Smooth muscle cell (in vitro differentiated cells): Measurements from ENCODE around the gene CDAN1. TPM values are rescaled to one million over a fixed set of nuclear protein-coding genes. Genes with fewer than 3 reads are reported as not detected.

Experiments
- DNase-seq: peaks from one replicate; lab custom pipeline; 2025; ENCODE audit not compliant: unreplicated experiment; lab: John Stamatoyannopoulos, UW
- H2AFZ ChIP-seq: fragments of 200-600 bp; sonication (generic); 2 replicates; pipeline ENCODE4 v1.6.0; 2016; ENCODE audit warnings: antibody characterized with exemption, low read depth, mild to moderate bottlenecking
- H3F3A ChIP-seq: fragments of 200-600 bp; sonication (generic); 2 replicates; pipeline ENCODE4 v1.6.0; 2017; ENCODE audit warnings: antibody characterized with exemption, low read depth
- H3K27ac ChIP-seq: fragments of 200-600 bp; sonication (generic); 2 replicates; pipeline ENCODE4 v1.5.1; 2016; ENCODE audit warnings: low read depth, mild to moderate bottlenecking
- H3K27me3 ChIP-seq: fragments of 200-600 bp; sonication (generic); 2 replicates; pipeline ENCODE4 v1.6.1; 2016; ENCODE audit warnings: low read depth, mild to moderate bottlenecking
- H3K36me3 ChIP-seq: fragments of 200-600 bp; sonication (generic); 2 replicates; pipeline ENCODE4 v1.5.1; 2016; ENCODE audit warnings: low read depth
- H3K4me1 ChIP-seq: fragments of 200-600 bp; sonication (generic); 2 replicates; pipeline ENCODE4 v1.5.1; 2016; ENCODE audit warnings: low read depth
- H3K4me2 ChIP-seq: fragments of 200-600 bp; sonication (generic); 2 replicates; pipeline ENCODE4 v1.6.0; 2016; ENCODE audit warnings: mild to moderate bottlenecking
- H3K4me3 ChIP-seq: fragments of 200-600 bp; sonication (generic); 2 replicates; pipeline ENCODE4 v1.5.1; 2016; ENCODE audit warnings: mild to moderate bottlenecking
- H3K79me2 ChIP-seq: fragments of 200-600 bp; sonication (generic); 2 replicates; pipeline ENCODE4 v1.6.0; 2016; ENCODE audit warnings: low read depth, mild to moderate bottlenecking
- H3K9ac ChIP-seq: fragments of 200-600 bp; sonication (generic); 2 replicates; pipeline ENCODE4 v1.6.0; 2016; ENCODE audit warnings: low read depth
- H3K9me3 ChIP-seq: fragments of 200-600 bp; sonication (generic); replicated peaks from 2 replicates; pipeline ENCODE4 v1.5.1; 2016; ENCODE audit warnings: low read depth
- H4K20me1 ChIP-seq: fragments of 200-600 bp; sonication (generic); 2 replicates; pipeline ENCODE4 v1.6.0; 2016; ENCODE audit warnings: low read depth
- CTCF ChIP-seq: fragments of 200-600 bp; sonication (generic); IDR thresholded peaks from 2 replicates; pipeline ENCODE4 v1.5.1; 2017; ENCODE audit warnings: borderline replicate concordance, mild to moderate bottlenecking, antibody characterized with exemption; ENCODE audit not compliant: insufficient read depth, poor library complexity, severe bottlenecking
- WGBS: methylation state at CpG from one replicate; pipeline ENCODE4 v1.1.7; 2016; ENCODE audit warnings: low lambda C conversion rate; 5-methylcytosine and 5-hydroxymethylcytosine counted together
- polyA plus RNA-seq: library from polyadenylated mRNA; unstranded; fragments of >200 nt; fragmentation: Nextera tagmentation; extraction: Ambion mirVana; gene quantifications from 2 replicates; pipeline ENCODE4 v1.2.1, GENCODE V29; 2016
- total RNA-seq: library from RNA; depleted of rRNA; stranded (reverse); fragments of >200 nt; gene quantifications from 2 replicates; pipeline ENCODE4 v1.2.3, GENCODE V29; 2014

The CDAN1 gene
- total and polyA plus RNA-seq, 2 experiments from 2014 or later = 6.1 to 6.9 TPM

GRCh38 chr15:42674472-42674871 is 62.5 kb downstream of the CDAN1 start:
- Histone ChIP-seq H3K4me3 (no peak overlapping the region), H3K9ac (no peak overlapping the region), H3K4me1 (no peaks in the 10 kb centered on the region), H3K36me3 (no peaks in the 10 kb centered on the region), H3F3A (no peaks in the 10 kb centered on the region), H3K27me3 (no peaks in the 10 kb centered on the region), H4K20me1 (no peaks in the 10 kb centered on the region), H2AFZ (no peak overlapping the region), H3K79me2 (no peaks in the 10 kb centered on the region), H3K27ac (no peak overlapping the region), H3K4me2 (no peak overlapping the region), H3K9me3 (no peaks in the 10 kb centered on the region)
- DNase-seq = no peak
- 97% methylated on average over 6 of the region's 6 CpGs for WGBS
- TF ChIP-seq CTCF = no peak

Other genes with a start within 250 kb of the CDAN1 start
- gene ZNF106, start 246.0 kb downstream of the CDAN1 start, total RNA-seq = 27.2 and 57.9 TPM in 2 replicates
- gene ZNF106, start 246.0 kb downstream of the CDAN1 start, polyA plus RNA-seq = 24.5 and 35.7 TPM in 2 replicates
- 78.7 and 91.9 TPM in 2 replicates for gene SNAP23, start 241.5 kb downstream of the CDAN1 start, total RNA-seq
- gene SNAP23, start 241.5 kb downstream of the CDAN1 start, polyA plus RNA-seq = 71.8 and 73.8 TPM in 2 replicates
- 16.0 and 25.1 TPM in 2 replicates for gene LRRC57, start 188.3 kb downstream of the CDAN1 start, total RNA-seq
- gene LRRC57, start 188.3 kb downstream of the CDAN1 start, polyA plus RNA-seq = 11.0 and 13.4 TPM in 2 replicates
- 46.5 and 88.4 TPM in 2 replicates for gene HAUS2, start 188.3 kb downstream of the CDAN1 start, total RNA-seq
- gene HAUS2, start 188.3 kb downstream of the CDAN1 start, polyA plus RNA-seq = 18.4 and 18.6 TPM in 2 replicates
- 6.3 and 6.6 TPM in 2 replicates for gene STARD9, start 161.5 kb downstream of the CDAN1 start, total RNA-seq
- gene STARD9, start 161.5 kb downstream of the CDAN1 start, polyA plus RNA-seq = 1.6 TPM in 2 replicates
- gene TTBK2, start 183.7 kb upstream of the CDAN1 start, total RNA-seq = 10.3 and 11.1 TPM in 2 replicates
- 5.7 and 6.6 TPM in 2 replicates for gene TTBK2, start 183.7 kb upstream of the CDAN1 start, polyA plus RNA-seq